Fibroblast of lung (primary cell): ENCODE measurements around the gene CD164L2. TPM values are rescaled to one million over a fixed set of nuclear protein-coding genes. Genes with fewer than 3 reads are reported as not detected.
A peak's percentile ranks its signal among the peaks of the same experiment; 100 is the strongest.

ENCODE experiments used
- DNase-seq, 2 donors: peaks; one replicate each; pipeline versions ENCODE4 v3.0.0 to v3.0.0-alpha.2; 2010; ENCODE audit warnings: low read depth in 2 of 2
- H2AFZ ChIP-seq: 2 replicates; pipeline ENCODE4 v1.5.1; 2012; ENCODE audit warnings: low read length, control low read depth, inconsistent platforms
- H3K27ac ChIP-seq: 2 replicates; pipeline ENCODE4 v1.5.1; 2011; ENCODE audit warnings: low read length, control low read depth; ENCODE audit not compliant: insufficient read depth
- H3K27me3 ChIP-seq: 2 replicates; pipeline ENCODE4 v1.5.1; 2011; ENCODE audit warnings: mild to moderate bottlenecking, low read length; ENCODE audit not compliant: control insufficient read depth, insufficient read depth
- H3K36me3 ChIP-seq: 2 replicates; pipeline ENCODE4 v1.5.1; 2011; ENCODE audit warnings: low read length; ENCODE audit not compliant: control insufficient read depth, insufficient read depth
- H3K4me1 ChIP-seq: 2 replicates; pipeline ENCODE4 v1.5.1; 2011; ENCODE audit warnings: low read length; ENCODE audit not compliant: control insufficient read depth, insufficient read depth; ENCODE audit errors: extremely low read depth
- H3K4me2 ChIP-seq: 2 replicates; pipeline ENCODE4 v1.5.1; 2011; ENCODE audit warnings: low read length, control low read depth; ENCODE audit not compliant: insufficient read depth; ENCODE audit errors: extremely low read depth
- H3K4me3 ChIP-seq, 4 experiments: fragments of 200-600 bp in 1 of 4; sonication (generic) in 1 of 4; replicated peaks in 1 of 4; 2 replicates each; pipeline ENCODE4 v1.5.1; 2011 to 2016; ENCODE audit warnings: low read length in 4 of 4, low read depth in 3 of 4, mild to moderate bottlenecking in 3 of 4, control low read depth in 2 of 4, inconsistent platforms in 1 of 4, mixed read lengths in 1 of 4; ENCODE audit not compliant: insufficient read depth in 1 of 4; ENCODE audit errors: control extremely low read depth in 1 of 4
- H3K79me2 ChIP-seq: 2 replicates; pipeline ENCODE4 v1.5.1; 2012; ENCODE audit warnings: mild to moderate bottlenecking, low read length, inconsistent platforms; ENCODE audit not compliant: control insufficient read depth, insufficient read depth
- H3K9ac ChIP-seq: 2 replicates; pipeline ENCODE4 v1.5.1; 2011; ENCODE audit warnings: mild to moderate bottlenecking, low read length, control low read depth; ENCODE audit not compliant: insufficient read depth
- H3K9me3 ChIP-seq: 2 replicates; pipeline ENCODE4 v1.5.1; 2012; ENCODE audit warnings: low read depth, low read length; ENCODE audit not compliant: control insufficient read depth, insufficient read depth
- H4K20me1 ChIP-seq: 2 replicates; pipeline ENCODE4 v1.5.1; 2011; ENCODE audit warnings: low read length; ENCODE audit not compliant: control insufficient read depth, insufficient read depth; ENCODE audit errors: extremely low read depth
- CTCF ChIP-seq, 2 donors: IDR thresholded peaks in 1 of 2; conservative IDR thresholded peaks in 1 of 2; 1 replicate in 1 of 2; 2 replicates in 1 of 2; pipeline ENCODE4 v1.5.1; 2011 to 2012; ENCODE audit warnings: low read length in 2 of 2, control low read depth in 1 of 2, inconsistent platforms in 1 of 2, low read depth in 1 of 2, mild to moderate bottlenecking in 1 of 2
- EZH2 ChIP-seq: IDR thresholded peaks from 2 replicates; pipeline ENCODE4 v1.5.1; 2012; ENCODE audit warnings: low read length, control low read depth, mild to moderate bottlenecking; ENCODE audit errors: missing control alignments
- polyA plus RNA-seq, 2 donors: library from polyadenylated mRNA; depleted of rRNA in 1 of 2; stranded (reverse) in 1 of 2; unstranded in 1 of 2; fragments of >200 nt; gene quantifications; 2 replicates each; pipeline ENCODE4 v1.2.1, GENCODE V29; 2011 to 2012; ENCODE audit warnings: missing spikeins in 1 of 2
- total RNA-seq: library from RNA; depleted of rRNA; stranded (reverse); fragments of >200 nt; gene quantifications from 2 replicates; pipeline ENCODE4 v1.2.1, GENCODE V29; 2014

The CD164L2 gene
- total and polyA plus RNA-seq, 2 donors (not counting 1 experiment from before 2014, with no cell fraction given) = not detected

GRCh38 chr1:27393641-27394281, 10.6 kb upstream of the CD164L2 start:
- Histone ChIP-seq H3K27me3 (no peaks in the 10 kb centered on the region), H3K4me3 (no peak overlapping the region), H3K79me2 (peaks cover 7% of the 10 kb centered on the region), H3K27ac (no peak overlapping the region), H4K20me1 (no peaks in the 10 kb centered on the region), H2AFZ (no peak overlapping the region), H3K4me2 (no peak overlapping the region), H3K36me3 (no peaks in the 10 kb centered on the region), H3K4me1 (peaks cover 24% of the 10 kb centered on the region), H3K9ac (no peak overlapping the region), H3K9me3 (no peaks in the 10 kb centered on the region)
- TF ChIP-seq EZH2 = no peak
- no peak for TF ChIP-seq CTCF (conservative IDR thresholded peaks at IDR 0.05 in 1 of 2, IDR thresholded peaks at IDR 0.05 in 1 of 2; ENCODE audit: low read depth in 1 of 2, low read length in 2 of 2)
- no peak for DNase-seq

GRCh38 chr1:27392778-27393635, 9.9 kb upstream of the CD164L2 start:
- H3K9me3 ChIP-seq = no peaks in the 10 kb centered on the region
- DNase-seq = no peak
- TF ChIP-seq CTCF (conservative IDR thresholded peaks at IDR 0.05 in 1 of 2, IDR thresholded peaks at IDR 0.05 in 1 of 2; ENCODE audit: low read depth in 1 of 2, low read length in 2 of 2) (peak; percentile 33 to 41), EZH2 (no peak)
- H4K20me1 ChIP-seq = no peaks in the 10 kb centered on the region
- H2AFZ ChIP-seq = peak overlapping the region; percentile 53
- H3K4me1 ChIP-seq = peaks cover 24% of the 10 kb centered on the region
- no peaks in the 10 kb centered on the region for H3K36me3 ChIP-seq
- H3K9ac ChIP-seq = peak overlapping the region; percentile 90
- H3K4me3 ChIP-seq = peak overlapping the region; percentile 63 to 76 (median 74)
- peak overlapping the region; percentile 91 for H3K27ac ChIP-seq
- H3K4me2 ChIP-seq = peak overlapping the region; percentile 95
- no peaks in the 10 kb centered on the region for H3K27me3 ChIP-seq
- H3K79me2 ChIP-seq = peaks cover 7% of the 10 kb centered on the region

- Histone ChIP-seq H3K79me2 (peaks cover 7% of the 10 kb centered on the region), H3K4me1 (peaks cover 24% of the 10 kb centered on the region), H4K20me1 (no peaks in the 10 kb centered on the region), H3K4me3 (peak within 1 kb of the TSS; percentile 63 to 76 (median 74)), H3K27me3 (no peaks in the 10 kb centered on the region), H3K4me2 (peak within 1 kb of the TSS; percentile 95), H3K27ac (peak within 1 kb of the TSS; percentile 91), H3K9ac (peak within 1 kb of the TSS; percentile 90), H3K9me3 (no peaks in the 10 kb centered on the region), H3K36me3 (no peaks in the 10 kb centered on the region), H2AFZ (peak within 1 kb of the TSS; percentile 73)
- peak; percentile 87 to 90 for DNase-seq
- TF ChIP-seq EZH2 (no peak), CTCF (conservative IDR thresholded peaks at IDR 0.05 in 1 of 2, IDR thresholded peaks at IDR 0.05 in 1 of 2; ENCODE audit: low read depth in 1 of 2, low read length in 2 of 2) (peak; percentile 51 to 59)
These were observed 9.1 kb upstream of the CD164L2 start, which contains the start of gene GPR3 for GRCh38 chr1:27392096-27392777. GPR3 (plus strand) TSS chr1:27392622; CDS start chr1:27393799, 1,177 bp downstream.
